Activated CD8-positive, alpha-beta memory T cell treated with anti-CD3 and anti-CD28 coated beads, Interleukin-2, amount 50 U/mL, for 48 hours (primary cell): ENCODE measurements around the gene ZNF556.
"Not testable (repeated sequence)": the region's sequence is repeated elsewhere in the genome, so short reads cannot be mapped to it uniquely, and the experiment has no call there.

Experiments
- DNase-seq: peaks from one replicate; pipeline ENCODE4 v3.0.0-alpha.2; 2020

The ZNF556 gene

GRCh38 chr19:2854849-2855248 is 12.3 kb upstream of the ZNF556 start:
- no peak for DNase-seq

- no peak for DNase-seq
Measured at GRCh38 chr19:2856457-2857050, 10.6 kb upstream of the ZNF556 start.

- DNase-seq = no peak
Measured at GRCh38 chr19:2858864-2859263, 8.3 kb upstream of the ZNF556 start.

- DNase-seq = no peak
Measured at GRCh38 chr19:2863816-2864215, 3.3 kb upstream of the ZNF556 start.

GRCh38 chr19:2865334-2866100 is 1.6 kb upstream of the ZNF556 start:
- no peak for DNase-seq

GRCh38 chr19:2866495-2867024 is 575 bp upstream of the ZNF556 start:
- no peak for DNase-seq

GRCh38 chr19:2869618-2870017 is 2.5 kb downstream of the ZNF556 start:
- no peak for DNase-seq

- DNase-seq = peak; percentile 61
Measured at GRCh38 chr19:2872175-2872574, 5.0 kb downstream of the ZNF556 start.

- no peak for DNase-seq
Measured at GRCh38 chr19:2877398-2878331, 10.5 kb downstream of the ZNF556 start.

- no peak for DNase-seq
Measured at GRCh38 chr19:2883686-2884439, 16.7 kb downstream of the ZNF556 start.

GRCh38 chr19:2885736-2886135 is 18.6 kb downstream of the ZNF556 start:
- no peak for DNase-seq

- no peak for DNase-seq
Measured at GRCh38 chr19:2887391-2887914, 20.3 kb downstream of the ZNF556 start.

- DNase-seq = peak; percentile 75
Measured at GRCh38 chr19:2888731-2889224, 21.6 kb downstream of the ZNF556 start.

GRCh38 chr19:2890531-2890930 is 23.4 kb downstream of the ZNF556 start:
- DNase-seq = not testable (repeated sequence)

- no peak for DNase-seq
Measured at GRCh38 chr19:2896694-2897093, 29.6 kb downstream of the ZNF556 start.

- DNase-seq = peak; percentile 97
Measured at GRCh38 chr19:2900296-2901252, 33.4 kb downstream of the ZNF556 start, which contains the start of gene ZNF57. Gene ZNF57, plus strand, starts transcription at chr19:2900928. Its CDS starts 118 bp downstream, at chr19:2901046.

- peak; percentile 30 for DNase-seq
Measured at GRCh38 chr19:2902590-2903218, 35.6 kb downstream of the ZNF556 start.

GRCh38 chr19:2903326-2903725 is 36.2 kb downstream of the ZNF556 start:
- not testable (repeated sequence) for DNase-seq

- no peak for DNase-seq
Measured at GRCh38 chr19:2905918-2906519, 38.9 kb downstream of the ZNF556 start.
